Skeletal muscle tissue (tissue), 4 donors: ENCODE data around the gene ACSL3. TPM values are rescaled to one million over a fixed set of nuclear protein-coding genes. Genes with fewer than 3 reads are reported as not detected.

ENCODE experiments used
- H3K27ac ChIP-seq: one replicate; pipeline ENCODE4 v1.7.0; 2013; ENCODE audit warnings: mild to moderate bottlenecking, low read depth, low read length, inconsistent platforms
- H3K27me3 ChIP-seq, 3 donors: one replicate each; pipeline ENCODE4 v1.7.0; 2013; ENCODE audit warnings: low read length in 3 of 3; ENCODE audit not compliant: control insufficient read depth in 3 of 3, insufficient read depth in 3 of 3
- H3K36me3 ChIP-seq, 3 donors: one replicate each; pipeline ENCODE4 v1.7.0; 2013; ENCODE audit warnings: low read length in 3 of 3; ENCODE audit not compliant: control insufficient read depth in 3 of 3, insufficient read depth in 3 of 3
- H3K4me1 ChIP-seq, 3 donors: one replicate each; pipeline ENCODE4 v1.7.0; 2013; ENCODE audit warnings: low read length in 3 of 3, mild to moderate bottlenecking in 3 of 3; ENCODE audit not compliant: control insufficient read depth in 3 of 3, insufficient read depth in 3 of 3
- H3K4me3 ChIP-seq, 3 donors: one replicate each; pipeline ENCODE4 v1.7.0; 2013; ENCODE audit warnings: low read length in 3 of 3
- H3K9ac ChIP-seq, 3 donors: one replicate each; pipeline ENCODE4 v1.7.0; 2013; ENCODE audit warnings: low read length in 3 of 3, mild to moderate bottlenecking in 3 of 3, moderate library complexity in 2 of 3, low read depth in 1 of 3
- H3K9me3 ChIP-seq, 3 donors: one replicate each; pipeline ENCODE4 v1.7.0; 2013; ENCODE audit warnings: low read length in 3 of 3; ENCODE audit not compliant: control insufficient read depth in 3 of 3
- total RNA-seq: library from RNA; depleted of rRNA; stranded (reverse); fragments of >200 nt; gene quantifications from one replicate; pipeline ENCODE4 v1.2.3, GENCODE V29; 2014
- donor health status: Osteomylitis.

ACSL3 gene
- total RNA-seq, 1 donor from 2014 or later, result 85.6 TPM

DNA sequence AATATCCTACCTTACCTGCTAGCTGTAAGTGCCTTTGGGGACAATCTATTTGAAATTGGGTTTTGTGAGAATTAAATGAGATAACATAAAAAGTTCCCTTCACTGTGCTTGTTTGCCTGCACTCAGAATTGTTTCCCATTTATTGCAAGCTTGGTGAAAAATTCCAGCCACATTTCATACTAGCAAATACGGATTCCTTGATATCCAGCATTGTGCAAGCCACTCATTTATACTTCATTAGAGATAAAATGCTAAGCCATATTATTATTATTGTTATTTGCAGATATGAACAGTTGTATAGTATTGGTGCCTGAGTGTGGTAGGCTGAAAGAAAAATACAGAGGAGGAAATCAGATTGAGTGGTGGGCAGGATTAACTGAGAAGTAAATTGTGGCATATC lies 31.9 kb downstream of the ACSL3 start:
- Histone ChIP-seq H3K27me3 (no peaks in the 10 kb centered on the region), H3K27ac (peak overlapping the region; percentile 0), H3K4me1 (peaks cover 13 to 20% (median 14%) of the 10 kb centered on the region in 3 donors), H3K36me3 (no peaks in the 10 kb centered on the region), H3K4me3 (no peak overlapping the region), H3K9me3 (no peaks in the 10 kb centered on the region), H3K9ac (no peak overlapping the region)

DNA sequence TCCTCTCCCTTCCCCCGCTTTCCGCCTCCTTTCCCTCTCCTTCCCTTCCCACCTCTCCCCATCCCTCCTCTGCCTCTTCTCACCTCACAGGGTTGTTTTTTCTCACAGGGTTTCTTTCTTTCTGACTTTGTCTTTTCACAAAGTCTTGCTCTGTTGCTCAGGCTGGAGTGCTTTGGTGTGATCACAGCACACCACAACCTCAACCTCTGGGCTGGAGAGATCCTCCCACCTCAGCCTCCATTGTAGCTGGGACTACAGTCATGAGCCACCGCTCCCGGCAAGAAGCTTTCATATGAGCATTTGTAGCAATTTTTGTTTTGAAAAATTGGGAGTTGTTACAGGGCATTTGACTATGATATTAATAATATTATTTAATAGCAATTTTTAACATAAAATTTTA lies 32.9 kb downstream of the ACSL3 start:
- Histone ChIP-seq H3K27me3 (no peaks in the 10 kb centered on the region), H3K4me1 (peaks cover 13 to 20% (median 14%) of the 10 kb centered on the region in 3 donors), H3K36me3 (no peaks in the 10 kb centered on the region), H3K9ac (no peak overlapping the region), H3K4me3 (no peak overlapping the region), H3K27ac (no peak overlapping the region), H3K9me3 (no peaks in the 10 kb centered on the region)

DNA sequence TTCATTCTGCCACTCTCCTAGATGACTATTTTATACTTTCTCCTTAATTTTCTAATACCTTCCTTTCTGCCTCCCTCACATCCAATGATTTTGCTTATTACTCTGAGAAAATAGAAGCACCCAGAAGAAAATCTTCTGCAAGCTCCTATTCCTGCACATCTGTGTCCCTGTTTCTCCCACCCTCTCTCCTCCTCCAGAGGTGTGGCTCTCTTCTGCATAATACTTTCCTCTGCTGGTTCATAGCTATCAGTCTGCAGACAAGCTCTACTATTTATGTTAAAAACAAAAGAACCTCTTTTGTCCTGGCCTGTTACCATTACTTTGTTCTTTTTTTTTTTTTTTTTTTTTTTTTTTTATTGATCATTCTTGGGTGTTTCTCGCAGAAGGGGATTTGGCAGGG lies 34.3 kb downstream of the ACSL3 start:
- Histone ChIP-seq H3K9ac (no peak overlapping the region), H3K27ac (no peak overlapping the region), H3K4me1 (peaks cover 13 to 16% (median 15%) of the 10 kb centered on the region in 3 donors), H3K4me3 (no peak overlapping the region), H3K9me3 (no peaks in the 10 kb centered on the region), H3K27me3 (no peaks in the 10 kb centered on the region), H3K36me3 (no peaks in the 10 kb centered on the region)

DNA sequence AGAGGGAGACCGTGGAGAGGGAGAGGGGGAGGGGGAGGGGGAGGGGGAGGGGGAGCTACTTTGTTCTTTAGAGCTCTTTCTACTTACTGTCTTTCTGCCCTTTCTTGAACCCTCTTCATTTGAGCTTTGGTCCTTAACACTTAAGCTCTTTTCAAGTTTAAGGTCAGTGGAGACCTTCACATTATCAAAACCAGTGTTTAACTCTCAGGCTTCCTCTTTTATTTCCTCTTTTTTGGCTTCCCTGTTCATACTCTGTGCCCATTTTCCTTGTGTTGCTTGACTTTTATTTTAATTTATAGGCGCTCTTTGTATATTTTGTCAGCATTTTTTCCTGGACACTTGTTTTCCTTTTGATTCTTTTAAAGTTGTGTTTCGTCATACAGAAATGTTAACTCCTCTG lies 37.1 kb downstream of the ACSL3 start:
- no peak overlapping the region for H3K4me3 ChIP-seq
- H3K9me3 ChIP-seq, result no peaks in the 10 kb centered on the region
- H3K36me3 ChIP-seq, result no peaks in the 10 kb centered on the region
- H3K4me1 ChIP-seq, result peaks cover 4 to 9% (median 6%) of the 10 kb centered on the region in 3 donors
- no peaks in the 10 kb centered on the region for H3K27me3 ChIP-seq
- no peak overlapping the region for H3K27ac ChIP-seq
- no peak overlapping the region for H3K9ac ChIP-seq

DNA sequence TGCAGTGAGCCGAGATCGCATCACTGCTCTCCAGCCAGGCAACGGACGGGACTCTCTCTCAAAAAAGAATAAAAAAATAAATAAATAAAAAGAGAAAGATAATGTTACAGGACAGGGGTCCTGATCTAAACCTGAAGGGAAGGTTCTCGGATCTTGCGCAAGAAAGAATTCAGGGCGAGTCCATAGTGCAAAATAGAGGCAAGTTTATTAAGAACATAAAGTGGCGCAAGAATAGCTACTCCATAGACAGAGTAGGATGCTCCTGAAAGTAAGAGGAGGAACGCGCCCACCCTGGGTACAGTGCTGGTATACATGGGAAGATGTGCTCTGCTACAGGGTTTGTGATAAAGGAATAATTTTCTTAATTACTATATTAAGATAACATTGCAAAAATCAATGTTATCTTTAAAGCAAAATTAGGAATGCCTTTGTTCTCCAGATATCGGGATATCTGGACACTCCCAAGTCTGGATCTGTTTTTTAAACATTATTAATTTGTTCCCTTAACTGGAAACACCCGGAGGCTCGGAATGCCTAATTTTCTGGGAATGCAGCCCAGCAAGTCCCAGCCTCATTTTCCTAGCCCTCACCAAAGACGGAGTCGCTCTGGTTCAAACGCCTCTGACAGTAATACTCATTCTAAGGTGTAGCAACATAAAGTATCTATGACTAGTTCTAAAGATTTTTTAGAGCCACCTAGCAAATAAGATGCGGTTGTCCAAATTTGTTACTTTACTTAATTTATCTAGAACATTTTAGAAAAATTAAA lies 38.8 kb downstream of the ACSL3 start:
- peaks cover 3 to 8% (median 5%) of the 10 kb centered on the region in 3 donors for H3K4me1 ChIP-seq
- no peak overlapping the region for H3K9ac ChIP-seq
- no peaks in the 10 kb centered on the region for H3K9me3 ChIP-seq
- H3K4me3 ChIP-seq, result no peak overlapping the region
- no peaks in the 10 kb centered on the region for H3K36me3 ChIP-seq
- H3K27me3 ChIP-seq, result no peaks in the 10 kb centered on the region
- H3K27ac ChIP-seq, result no peak overlapping the region

DNA sequence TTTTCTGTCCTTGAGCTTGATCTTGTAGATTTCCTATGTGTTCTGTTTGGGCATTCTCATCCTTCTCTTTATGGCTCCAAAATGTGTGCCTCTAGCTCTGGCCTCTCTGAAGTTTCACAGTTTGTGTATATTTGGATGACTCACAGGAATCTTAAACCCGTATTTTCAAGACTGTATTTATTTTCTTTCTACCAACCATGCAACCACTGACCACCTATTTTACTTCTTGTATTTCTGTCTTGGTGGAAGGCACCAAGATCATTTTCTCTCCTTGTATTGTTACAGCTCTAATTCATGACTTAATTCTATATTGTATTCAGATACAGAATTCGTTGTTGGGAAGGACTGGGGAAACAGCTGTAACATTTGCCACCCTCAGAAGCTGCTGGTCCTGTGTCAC lies 39.5 kb downstream of the ACSL3 start:
- no peak overlapping the region for H3K4me3 ChIP-seq
- H3K27ac ChIP-seq, result no peak overlapping the region
- H3K27me3 ChIP-seq, result no peaks in the 10 kb centered on the region
- H3K9me3 ChIP-seq, result no peaks in the 10 kb centered on the region
- H3K36me3 ChIP-seq, result no peaks in the 10 kb centered on the region
- H3K4me1 ChIP-seq, result peaks cover 0 to 10% (median 9%) of the 10 kb centered on the region in 3 donors
- no peak overlapping the region for H3K9ac ChIP-seq

DNA sequence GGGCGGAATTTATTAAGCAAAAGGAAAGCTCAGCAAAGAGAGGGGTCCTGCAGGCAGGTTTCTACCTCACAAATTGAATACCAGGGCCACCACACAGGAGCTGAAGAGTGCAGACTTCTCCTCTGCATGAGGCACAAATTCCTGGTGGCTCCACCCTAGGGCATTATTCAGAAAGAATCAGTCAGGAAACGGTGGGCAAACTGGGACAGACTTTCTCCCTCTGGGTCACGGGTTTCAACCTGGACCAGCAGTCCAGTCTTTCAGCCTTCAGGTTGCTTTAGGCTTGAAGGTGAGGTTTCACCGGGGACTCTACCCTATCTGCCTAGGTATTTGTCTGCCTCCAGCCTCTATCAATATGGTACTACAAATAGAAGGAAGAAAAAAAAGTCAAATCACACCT lies 41.8 kb downstream of the ACSL3 start:
- Histone ChIP-seq H3K9me3 (no peaks in the 10 kb centered on the region), H3K9ac (no peak overlapping the region), H3K27me3 (no peaks in the 10 kb centered on the region), H3K4me1 (peaks cover 3 to 25% (median 21%) of the 10 kb centered on the region in 3 donors), H3K4me3 (no peak overlapping the region), H3K36me3 (peaks cover 0 to 3% (median 0%) of the 10 kb centered on the region in 3 donors), H3K27ac (no peak overlapping the region)

DNA sequence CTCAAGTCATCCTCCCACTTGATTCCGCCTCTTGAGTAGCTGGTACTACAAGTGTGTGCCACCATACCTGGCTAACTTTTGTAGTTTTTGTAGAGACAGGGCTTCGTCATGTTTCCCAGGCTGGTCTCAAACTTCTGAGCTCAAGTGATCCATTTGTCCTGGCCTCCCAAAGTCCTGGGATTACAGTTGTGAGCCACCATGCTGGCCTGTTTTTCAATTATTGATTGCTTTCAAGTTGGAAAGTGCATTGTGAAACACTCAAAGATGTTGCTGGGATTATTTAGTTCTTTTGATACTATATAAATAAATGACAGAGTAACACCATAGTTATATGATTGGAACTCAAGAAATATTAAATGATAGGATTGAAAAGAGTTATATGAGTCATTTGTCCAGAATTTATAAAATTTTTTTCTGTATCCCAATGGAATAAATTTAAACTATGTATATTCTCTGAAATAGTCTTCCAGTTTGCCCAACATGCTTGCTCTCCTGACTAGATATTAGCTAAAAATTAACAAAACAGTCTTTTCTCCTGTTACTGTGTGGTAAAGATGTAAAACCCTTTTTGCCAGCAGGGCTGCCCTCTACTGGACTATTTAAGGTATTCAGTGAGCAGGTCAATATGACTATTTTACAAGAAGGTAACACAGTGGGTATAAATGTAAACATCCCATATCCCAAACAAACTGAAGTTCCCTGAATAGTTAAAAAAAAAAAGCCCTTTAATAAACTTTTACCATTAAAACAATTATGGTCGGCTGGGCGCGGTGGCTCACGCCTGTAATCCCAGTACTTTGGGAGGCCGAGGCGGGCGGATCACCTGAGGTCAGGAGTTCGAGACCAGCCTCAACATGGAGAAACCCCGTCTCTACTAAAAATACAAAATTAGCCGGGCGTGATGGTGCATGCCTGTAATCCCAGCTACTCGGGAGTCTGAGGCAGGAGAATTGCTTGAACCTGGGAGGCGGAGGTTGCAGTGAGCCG lies 42.7 kb downstream of the ACSL3 start:
- no peak overlapping the region for H3K27ac ChIP-seq
- H3K9ac ChIP-seq, result no peak overlapping the region
- peaks cover 0 to 3% (median 0%) of the 10 kb centered on the region in 3 donors for H3K36me3 ChIP-seq
- H3K4me3 ChIP-seq, result no peak overlapping the region
- H3K4me1 ChIP-seq, result peaks cover 3 to 25% (median 21%) of the 10 kb centered on the region in 3 donors
- no peaks in the 10 kb centered on the region for H3K9me3 ChIP-seq
- no peaks in the 10 kb centered on the region for H3K27me3 ChIP-seq

DNA sequence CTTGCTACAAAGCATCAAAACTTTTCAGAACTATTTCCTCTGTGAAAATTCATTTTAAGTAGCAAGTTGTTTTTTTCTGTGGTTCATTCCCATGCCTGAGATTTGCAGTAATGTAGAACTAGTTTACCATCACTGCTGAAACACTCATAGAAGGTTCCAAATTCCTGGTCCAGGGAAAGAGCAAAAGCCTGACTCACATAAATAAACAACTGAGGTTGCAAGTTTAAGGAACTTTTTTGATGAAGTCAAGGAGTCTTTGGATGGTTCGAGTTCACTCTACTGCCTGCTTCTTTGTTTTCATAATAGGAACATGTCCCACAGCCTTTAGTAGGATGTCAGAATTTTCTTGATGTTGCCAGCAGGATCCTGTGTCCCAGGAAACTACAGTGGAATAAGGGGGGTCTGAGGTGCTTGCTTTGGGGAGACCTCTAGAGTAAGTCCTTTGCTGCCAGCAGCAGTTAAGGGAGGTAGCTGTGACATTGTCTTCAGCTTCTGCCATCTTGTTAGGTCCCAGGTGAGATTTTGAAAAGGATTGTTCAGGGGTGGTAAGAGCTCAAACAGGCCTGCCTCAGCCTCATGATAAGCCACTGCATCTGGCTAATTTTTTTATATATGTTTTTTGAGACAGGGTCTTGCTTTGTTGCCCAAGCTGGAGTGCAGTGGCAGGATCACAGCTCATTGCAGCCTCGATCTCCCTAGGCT lies 43.9 kb downstream of the ACSL3 start:
- Histone ChIP-seq H3K27ac (no peak overlapping the region), H3K36me3 (peaks cover 3 to 11% (median 3%) of the 10 kb centered on the region in 3 donors), H3K4me3 (no peak overlapping the region), H3K9ac (no peak overlapping the region), H3K4me1 (peaks cover 3 to 25% (median 21%) of the 10 kb centered on the region in 3 donors), H3K9me3 (no peaks in the 10 kb centered on the region), H3K27me3 (no peaks in the 10 kb centered on the region)
